AG04450 (cell line): ENCODE results near the gene HIPK1. TPM values are rescaled to one million over a fixed set of nuclear protein-coding genes. Genes with fewer than 3 reads are reported as not detected.

Source experiments
- CTCF ChIA-PET: fragments of 300-600, 350-600 bp; formaldehyde crosslinking; extraction: SDS; loops from one replicate; lab custom pipeline; 2022; ENCODE audit warnings: antibody characterized with exemption, inconsistent platforms; lab: Charles Lee
- POLR2A ChIA-PET: fragments of 350-600 bp; formaldehyde crosslinking; extraction: SDS; loops from one replicate; lab custom pipeline; 2021; ENCODE audit warnings: antibody characterized with exemption, inconsistent platforms; lab: Yijun Ruan, JAX
- DNase-seq: peaks from one replicate; pipeline ENCODE4 v3.0.0-alpha.2; 2011; ENCODE audit warnings: low read depth, low spot score
- H3K27ac ChIP-seq: one replicate; pipeline ENCODE4 v1.5.1; 2012; ENCODE audit warnings: low read depth, low read length, control low read depth
- H3K27me3 ChIP-seq: one replicate; pipeline ENCODE4 v1.6.0; 2012; ENCODE audit warnings: low read length; ENCODE audit not compliant: control insufficient read depth, insufficient read depth
- H3K4me3 ChIP-seq: 2 replicates; pipeline ENCODE4 v1.5.1; 2011; ENCODE audit warnings: mild to moderate bottlenecking, low read depth, low read length, control low read depth
- H3K9me3 ChIP-seq: 2 replicates; pipeline ENCODE4 v1.5.1; 2012; ENCODE audit warnings: low read length; ENCODE audit not compliant: control insufficient read depth, insufficient read depth
- CTCF ChIP-seq: IDR thresholded peaks from 2 replicates; pipeline ENCODE4 v1.5.1; 2011; ENCODE audit warnings: low read depth, low read length, control low read depth, inconsistent platforms
- polyA plus RNA-seq: library from polyadenylated mRNA; depleted of rRNA; stranded (reverse); fragments of >200 nt; gene quantifications from 2 replicates; pipeline ENCODE4 v1.2.3, GENCODE V29; 2011

The HIPK1 gene
- polyA plus RNA-seq, 1 experiment: 28.4 TPM

DNA sequence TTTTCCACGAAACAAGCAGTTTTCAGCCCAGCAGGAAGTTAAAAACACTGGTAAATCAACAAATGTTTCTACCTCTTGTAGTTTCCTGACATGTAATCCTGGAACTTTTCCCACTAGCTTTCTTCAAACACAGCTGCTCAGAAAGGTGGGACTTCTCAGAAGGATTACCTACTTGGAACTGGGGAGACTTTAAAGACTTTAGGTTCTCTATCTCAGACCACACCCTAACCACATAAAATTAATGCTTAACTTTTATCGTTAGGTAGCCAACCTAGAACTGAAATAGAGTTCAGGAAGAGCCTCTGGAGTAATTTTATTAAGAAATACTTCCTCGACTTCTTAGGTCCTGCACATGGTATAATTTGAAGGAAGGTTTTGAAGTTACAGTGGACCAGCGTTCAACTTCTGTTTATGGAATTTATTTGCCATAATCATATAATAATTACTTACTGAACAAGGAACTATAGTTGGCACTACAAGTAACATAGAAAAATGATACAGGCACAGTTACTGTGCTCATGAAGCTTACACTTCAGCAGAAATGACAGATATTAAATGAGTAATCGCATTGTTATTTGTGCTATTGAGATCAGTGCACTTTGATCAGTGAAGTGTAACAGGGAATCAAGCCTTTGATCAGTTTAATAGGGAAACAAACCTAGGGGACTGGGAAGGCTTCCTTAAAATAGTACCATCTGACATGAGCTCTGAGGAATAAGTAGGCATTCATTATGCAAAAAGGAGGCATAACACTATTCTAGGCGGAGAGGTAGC lies 41.5 kb upstream of the HIPK1 start, which contains the start of gene BCL2L15:
BCL2L15 (minus strand) TSS at position 180 of the 774 bp plus-strand sequence. CDS start 206 bp downstream, outside the sequence.
- ChIA-PET POLR2A (no interaction called here), CTCF (no interaction called here)
- H3K27me3 ChIP-seq: no peaks in the 10 kb centered on the region
- DNase-seq: no peak
- no peak within 1 kb of the TSS for H3K4me3 ChIP-seq
- H3K9me3 ChIP-seq: no peaks in the 10 kb centered on the region
- TF ChIP-seq CTCF: no peak
- H3K27ac ChIP-seq: no peak within 1 kb of the TSS

- H3K9me3 ChIP-seq: no peaks in the 10 kb centered on the region
- CTCF ChIA-PET: no interaction called here
- H3K27ac ChIP-seq: no peak overlapping the region
- no peak for TF ChIP-seq CTCF
- no peak overlapping the region for H3K4me3 ChIP-seq
- POLR2A ChIA-PET: no interaction called here
- no peak for DNase-seq
- no peaks in the 10 kb centered on the region for H3K27me3 ChIP-seq
These were observed 38.3 kb upstream of the HIPK1 start for GRCh38 chr1:113890816-113891215.

- Histone ChIP-seq H3K4me3 (no peak overlapping the region), H3K9me3 (no peaks in the 10 kb centered on the region), H3K27ac (no peak overlapping the region), H3K27me3 (no peaks in the 10 kb centered on the region)
- ChIA-PET POLR2A (no interaction called here), CTCF (interaction anchor here (0.7 kb wide), 2 partner anchors 590 to 957 kb away, joined by 4 to 7 read pairs; no protein-coding TSS in a partner anchor)
- no peak for DNase-seq
- no peak for TF ChIP-seq CTCF
These were observed 37.4 kb upstream of the HIPK1 start for GRCh38 chr1:113891631-113892220.

DNA sequence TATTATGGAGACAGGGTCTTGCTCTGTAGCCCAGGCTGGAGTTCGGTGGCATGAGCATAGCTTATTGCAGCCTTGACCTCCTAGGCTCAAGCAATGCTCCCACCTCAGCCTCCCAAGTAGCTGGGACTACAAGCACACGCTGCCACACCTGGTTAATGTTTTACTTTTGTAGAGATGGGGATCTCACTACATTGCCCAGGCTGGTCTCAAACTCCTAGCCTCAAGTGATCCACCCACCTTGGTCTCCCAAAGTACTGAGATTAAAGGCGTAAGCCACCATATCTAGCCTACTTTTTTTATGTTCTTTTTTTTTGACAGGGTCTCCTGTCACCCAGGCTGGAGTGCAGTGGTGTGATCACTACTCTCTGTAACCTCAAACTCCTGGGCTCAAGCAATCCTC lies 35.9 kb upstream of the HIPK1 start:
- H3K27me3 ChIP-seq: no peaks in the 10 kb centered on the region
- no peak overlapping the region for H3K4me3 ChIP-seq
- H3K27ac ChIP-seq: no peak overlapping the region
- H3K9me3 ChIP-seq: no peaks in the 10 kb centered on the region
- DNase-seq: no peak
- TF ChIP-seq CTCF: no peak
- ChIA-PET CTCF (no interaction called here), POLR2A (interaction anchor here (0.6 kb wide), 1 partner anchor 1358 kb away, joined by 5 read pairs; no protein-coding TSS in a partner anchor)

DNA sequence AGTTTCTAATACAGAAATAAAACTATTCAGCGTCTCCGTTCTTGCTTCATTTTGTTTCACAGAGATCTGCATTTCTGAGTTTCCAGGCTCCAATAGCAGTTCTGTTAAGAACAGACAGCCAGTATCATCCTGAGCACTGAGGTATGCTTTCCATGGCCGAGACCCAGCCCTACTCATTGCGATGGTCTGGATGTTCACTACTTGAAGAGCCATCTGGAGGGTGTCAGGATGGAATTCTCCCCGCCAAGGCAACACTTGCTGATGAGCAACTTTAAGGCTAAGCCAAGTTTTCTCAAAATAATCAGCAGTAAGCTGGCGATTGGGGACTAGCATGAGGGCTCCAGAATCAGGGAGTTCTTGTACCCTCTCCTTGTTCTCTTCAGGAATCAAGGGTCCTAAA lies 34.0 kb upstream of the HIPK1 start:
- no peak for DNase-seq
- ChIA-PET POLR2A (no interaction called here), CTCF (no interaction called here)
- Histone ChIP-seq H3K4me3 (no peak overlapping the region), H3K27me3 (no peaks in the 10 kb centered on the region), H3K9me3 (no peaks in the 10 kb centered on the region), H3K27ac (no peak overlapping the region)
- no peak for TF ChIP-seq CTCF
